Midbrain (tissue), 1 donor: ENCODE data around the gene HSFX4.
"Not testable (repeated sequence)": the region's sequence is repeated elsewhere in the genome, so short reads cannot be mapped to it uniquely, and the experiment has no call there.

Source experiments
- DNase-seq: peaks from one replicate; lab custom pipeline; 2025; lab: John Stamatoyannopoulos, UW

HSFX4 gene

DNA sequence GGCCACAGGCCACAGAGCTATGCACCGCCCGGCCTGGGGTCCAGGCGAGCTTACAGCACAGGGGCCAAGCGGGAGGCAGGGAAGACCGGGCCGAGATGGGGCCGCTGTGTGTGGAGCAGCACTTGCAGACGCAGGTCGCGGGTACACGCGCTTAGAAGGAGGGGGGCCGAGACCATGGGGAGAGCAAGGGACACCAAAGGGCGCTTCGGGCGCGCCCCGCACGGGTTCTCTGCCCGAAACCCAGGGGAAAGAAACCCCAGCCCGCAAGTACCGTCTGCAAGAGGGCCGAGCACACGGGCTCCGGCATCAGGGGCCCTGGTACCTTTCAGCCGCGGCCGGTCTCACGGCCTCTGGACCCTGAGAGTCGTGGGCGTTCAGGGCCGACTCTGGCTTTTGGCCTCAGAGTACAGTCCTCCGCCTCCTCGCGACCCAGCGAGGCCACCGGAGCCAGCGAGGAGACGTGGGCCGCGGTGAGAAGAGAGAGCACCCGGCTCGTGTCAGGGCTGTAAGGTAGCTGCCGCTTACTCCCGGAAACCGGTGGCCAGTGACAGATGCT is 8.6 kb downstream of the HSFX4 start:
- peak; percentile 1 for DNase-seq

GRCh38 chrX:149938427-149938880 is 9.1 kb downstream of the HSFX4 start, which contains the start of gene EOLA2:
EOLA2 (minus strand) TSS chrX:149938491; CDS start chrX:149933874, 4,617 bp downstream.
- DNase-seq: peak; percentile 93

- DNase-seq: peak; percentile 89
These were observed 9.7 kb downstream of the HSFX4 start for GRCh38 chrX:149938881-149939654.

DNA sequence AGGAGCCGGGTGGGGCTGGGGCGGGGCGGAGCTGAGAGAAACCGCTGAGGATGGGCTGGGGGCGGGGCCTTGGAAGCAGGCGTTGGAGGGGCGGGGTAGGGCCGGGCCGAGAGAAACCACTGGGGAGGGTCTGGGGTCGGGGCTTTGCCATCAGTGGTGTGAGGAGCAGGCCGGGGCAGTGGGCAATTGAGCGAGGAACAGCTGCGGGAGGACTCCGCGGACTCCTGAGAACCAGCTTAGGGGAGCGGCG is 10.2 kb downstream of the HSFX4 start:
- no peak for DNase-seq

DNA sequence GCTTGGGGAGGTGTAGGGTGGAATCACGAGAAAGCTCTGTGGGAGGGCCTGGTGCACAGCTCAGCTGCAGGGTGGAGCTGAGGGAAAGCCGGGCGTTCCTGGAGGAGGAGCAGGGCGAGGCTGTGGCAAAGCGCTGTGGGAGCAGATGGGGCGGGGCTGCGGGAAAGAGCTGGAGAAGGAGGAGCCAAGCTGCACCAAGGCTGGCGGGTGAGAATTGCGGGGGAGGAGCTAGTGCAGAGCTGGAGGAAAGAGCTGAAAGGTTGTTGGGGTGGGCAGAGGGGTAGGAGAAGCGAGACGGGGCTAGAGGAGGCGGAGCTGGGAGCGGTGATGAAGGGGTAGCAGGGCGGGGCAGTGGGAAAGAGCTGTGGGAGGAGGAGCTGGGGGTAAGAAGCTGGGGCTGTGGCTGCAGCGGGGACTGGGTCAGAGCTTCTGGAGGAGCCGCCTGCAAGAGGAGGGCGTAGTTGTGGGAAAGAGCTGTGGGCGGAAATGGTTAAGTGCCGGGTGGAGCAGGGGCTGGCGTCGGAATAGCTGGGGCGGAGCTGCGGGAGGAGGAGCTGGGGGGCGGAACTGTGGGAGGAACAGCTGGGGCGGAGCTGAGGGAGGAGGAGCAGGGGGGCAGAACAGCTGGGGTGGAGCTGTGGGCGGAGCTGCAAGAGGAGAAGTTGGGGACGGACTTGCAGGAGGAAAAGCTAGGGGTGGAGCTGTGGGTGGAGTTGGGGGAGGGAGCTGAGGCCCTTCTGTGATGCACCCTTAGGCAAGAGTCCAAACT is 10.7 kb downstream of the HSFX4 start:
- DNase-seq: peak; percentile 88

- DNase-seq: not testable (repeated sequence)
These were observed 11.3 kb downstream of the HSFX4 start for GRCh38 chrX:149940674-149941024.

GRCh38 chrX:149945087-149945670 is 15.8 kb downstream of the HSFX4 start:
- not testable (repeated sequence) for DNase-seq

DNA sequence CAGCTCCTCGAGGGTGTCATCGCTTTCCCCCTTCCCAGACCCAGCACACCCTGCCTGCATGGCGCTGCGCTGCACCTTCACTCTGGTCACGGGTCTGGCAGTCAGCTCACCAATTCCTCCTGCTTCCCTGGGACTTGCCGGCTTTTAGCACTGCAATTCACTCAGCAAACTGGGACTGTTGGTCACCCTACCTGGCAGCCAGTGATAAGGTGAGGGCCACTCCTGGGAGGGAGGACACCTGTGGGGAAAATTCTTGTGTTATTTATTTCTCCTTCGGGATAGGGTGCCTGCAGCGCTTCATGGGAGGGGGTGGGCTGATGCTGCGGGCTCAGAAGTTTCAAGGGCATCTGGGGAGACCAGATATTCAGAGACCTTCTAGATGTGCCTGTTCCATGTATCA is 16.4 kb downstream of the HSFX4 start:
- DNase-seq: not testable (repeated sequence)

GRCh38 chrX:149946932-149947331 is 17.6 kb downstream of the HSFX4 start:
- DNase-seq: not testable (repeated sequence)

- no peak for DNase-seq
These were observed 18.6 kb downstream of the HSFX4 start for GRCh38 chrX:149948016-149948415.

DNA sequence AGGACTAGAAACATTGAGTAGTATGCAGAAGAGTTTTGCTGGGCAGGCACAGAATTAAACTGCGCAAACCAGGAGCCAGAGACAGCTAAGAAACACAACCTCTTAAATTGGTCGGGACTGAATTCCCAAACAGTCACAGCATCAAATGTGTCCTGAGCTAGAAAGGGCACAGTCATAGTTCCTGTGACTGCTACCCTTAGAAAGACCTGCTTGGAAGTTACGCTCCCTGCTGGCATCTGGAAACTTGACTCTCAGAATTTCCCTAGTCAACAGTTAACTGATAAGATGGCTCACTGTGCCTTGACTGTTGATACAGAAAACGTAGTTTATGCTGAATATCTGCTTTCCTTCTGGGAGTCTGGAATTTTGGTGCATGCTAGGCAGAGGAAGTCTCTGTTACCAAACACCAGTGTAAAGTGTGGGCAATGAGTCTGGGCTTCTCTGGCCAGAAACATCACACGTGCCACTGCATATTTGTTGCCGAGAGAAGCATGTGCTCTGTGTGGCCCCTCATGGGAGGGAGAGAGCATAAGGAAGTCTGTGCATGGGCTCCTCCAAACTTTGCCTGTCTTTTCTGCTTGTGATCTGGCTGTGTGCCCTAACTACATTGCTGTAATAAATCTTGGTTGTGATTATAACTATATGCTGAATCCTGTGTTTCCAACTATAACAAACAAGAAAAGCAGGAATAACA is 20.5 kb downstream of the HSFX4 start:
- DNase-seq: no peak

DNA sequence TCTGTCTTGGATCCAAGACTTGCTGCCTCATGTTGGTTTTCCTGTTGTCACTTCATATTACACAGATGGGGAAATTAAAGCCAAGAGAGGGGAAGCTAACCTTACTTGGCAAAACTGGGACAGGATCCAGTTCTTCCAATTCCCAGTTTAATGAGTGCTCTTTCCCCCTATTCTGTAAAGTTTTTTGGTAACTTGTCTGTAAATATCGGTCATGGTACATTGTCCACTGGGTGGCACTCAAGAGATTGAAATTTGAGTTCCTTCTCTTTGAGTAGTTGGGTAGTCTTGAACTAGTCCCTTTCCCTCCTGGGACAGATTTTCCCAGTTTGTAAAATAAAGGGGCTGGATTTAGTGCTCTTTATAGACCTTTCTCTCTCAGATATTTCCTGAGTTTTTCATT is 21.3 kb downstream of the HSFX4 start:
- DNase-seq: no peak

DNA sequence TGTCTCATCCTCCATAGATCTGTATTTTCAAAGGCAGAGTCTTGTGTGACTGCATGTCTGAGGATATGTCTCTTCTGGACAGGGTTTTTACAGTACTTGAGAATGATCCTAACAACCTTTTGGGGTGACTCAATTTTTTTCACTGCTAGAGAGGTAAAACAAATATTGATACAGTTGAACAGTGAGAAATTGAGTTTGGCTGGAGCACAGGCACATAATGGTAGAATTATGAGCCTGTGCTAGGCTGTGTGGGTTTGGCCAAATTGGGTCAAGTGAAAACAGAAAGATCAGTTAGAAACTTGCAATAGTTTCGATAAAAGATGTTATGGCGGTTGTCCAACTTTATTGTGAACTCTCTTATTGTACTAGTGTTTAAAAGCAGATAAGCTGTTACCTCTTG is 32.2 kb downstream of the HSFX4 start:
- DNase-seq: no peak

DNA sequence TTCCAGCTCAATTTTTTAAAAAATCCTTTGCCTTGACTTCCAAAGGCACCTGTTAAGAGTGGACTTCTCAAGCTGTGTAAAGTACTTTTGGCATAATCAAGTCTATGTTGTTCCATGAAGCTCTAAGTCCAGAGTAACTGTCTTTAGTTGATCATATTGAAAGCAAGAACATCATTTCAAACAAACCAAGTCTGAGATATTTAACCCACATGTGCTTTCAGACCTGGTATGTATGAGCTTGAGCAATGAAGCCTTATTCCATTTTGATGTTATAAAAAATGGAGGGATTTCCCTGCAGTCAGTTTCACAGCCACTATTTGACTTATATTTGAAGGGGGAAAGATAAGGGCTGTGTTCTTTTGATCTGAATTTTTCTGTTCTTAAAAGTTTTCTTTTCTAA is 32.6 kb downstream of the HSFX4 start:
- DNase-seq: no peak

- DNase-seq: peak; percentile 59
These were observed 33.7 kb downstream of the HSFX4 start for GRCh38 chrX:149962859-149963757.

- DNase-seq: no peak
These were observed 49.8 kb downstream of the HSFX4 start for GRCh38 chrX:149979126-149979644.
